ENCODE data around the gene CDC42BPA.

CDC42BPA gene

GRCh38 chr1:226979517-226980121 lies 338.7 kb downstream of the CDC42BPA start (continued):
- TF ChIP-seq SNAI2 (CRISPR knock-in tag; IDR thresholded peaks at IDR 0.05): no peak

GRCh38 chr1:226979115-226979516 lies 339.2 kb downstream of the CDC42BPA start:
- TF ChIP-seq ZNF8 (CRISPR knock-in tag; IDR thresholded peaks at IDR 0.05): no peak
- TF ChIP-seq ESRRG (CRISPR knock-in tag; IDR thresholded peaks at IDR 0.05): no peak
- TF ChIP-seq ZFP3 (CRISPR knock-in tag; IDR thresholded peaks at IDR 0.05): no peak
- no peak for TF ChIP-seq TOX (CRISPR knock-in tag; IDR thresholded peaks at IDR 0.05; ENCODE audit: borderline replicate concordance)
- TF ChIP-seq CREB5 (CRISPR knock-in tag; IDR thresholded peaks at IDR 0.05; ENCODE audit: low read depth): no peak
- no peak for TF ChIP-seq ZNF70 (CRISPR knock-in tag; IDR thresholded peaks at IDR 0.05)
- ATAC-seq: no peak

GRCh38 chr1:226978432-226979114 lies 339.7 kb downstream of the CDC42BPA start:
- no peak for ATAC-seq

More at GRCh38 chr1:226978432-226979114, 339.7 kb downstream of the CDC42BPA start:
- TF ChIP-seq TOX (CRISPR knock-in tag; IDR thresholded peaks at IDR 0.05; ENCODE audit: borderline replicate concordance) (no peak), CREB5 (CRISPR knock-in tag; IDR thresholded peaks at IDR 0.05; ENCODE audit: low read depth) (no peak), GLIS3 (CRISPR knock-in tag; IDR thresholded peaks at IDR 0.05) (no peak), PATZ1 (CRISPR knock-in tag; IDR thresholded peaks at IDR 0.05; ENCODE audit: borderline replicate concordance) (no peak), BACH2 (CRISPR knock-in tag; IDR thresholded peaks at IDR 0.05; ENCODE audit: borderline replicate concordance) (no peak), SNAI2 (CRISPR knock-in tag; IDR thresholded peaks at IDR 0.05) (no peak), RARB (CRISPR knock-in tag; IDR thresholded peaks at IDR 0.05) (no peak), ZC3H10 (CRISPR knock-in tag; IDR thresholded peaks at IDR 0.05) (no peak), ESRRG (CRISPR knock-in tag; IDR thresholded peaks at IDR 0.05) (no peak), TCF4 (CRISPR knock-in tag; IDR thresholded peaks at IDR 0.05; ENCODE audit: borderline replicate concordance) (no peak), TSHZ2 (CRISPR knock-in tag; IDR thresholded peaks at IDR 0.05) (no peak), ZFP3 (CRISPR knock-in tag; IDR thresholded peaks at IDR 0.05) (no peak), CSDC2 (CRISPR knock-in tag; IDR thresholded peaks at IDR 0.05) (no peak), ZNF8 (CRISPR knock-in tag; IDR thresholded peaks at IDR 0.05) (no peak), CSRNP3 (CRISPR knock-in tag; IDR thresholded peaks at IDR 0.05) (no peak)
